AML-193 (cell line): Measurements from ENCODE around the gene PPM1E.
"Not testable (repeated sequence)": the region's sequence is repeated elsewhere in the genome, so short reads cannot be mapped to it uniquely, and the experiment has no call there.

ENCODE experiments used
- DNase-seq, 2 experiments: peaks; one replicate each; lab custom pipeline; 2025; lab: John Stamatoyannopoulos, UW

The PPM1E gene

DNA sequence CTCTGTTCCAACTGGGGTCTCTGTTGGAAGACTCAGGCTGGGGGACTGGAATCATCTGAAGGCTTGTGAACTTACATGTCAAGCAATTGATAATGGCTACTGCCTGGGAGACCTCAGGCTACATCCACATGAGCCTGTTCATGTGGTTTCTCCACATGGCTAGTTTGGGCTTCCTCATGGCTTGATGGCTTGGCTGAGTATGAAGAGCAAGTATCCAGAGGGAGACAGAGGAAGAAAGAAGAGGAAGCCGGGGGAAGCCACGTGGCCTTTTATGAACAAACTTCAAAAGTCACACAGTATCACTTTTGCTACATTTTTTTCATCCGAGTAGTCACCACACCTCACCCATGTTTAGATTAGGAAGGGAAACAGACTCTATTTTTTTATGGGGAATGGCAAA, 192.2 kb downstream of the PPM1E start:
- DNase-seq, result no peak

DNA sequence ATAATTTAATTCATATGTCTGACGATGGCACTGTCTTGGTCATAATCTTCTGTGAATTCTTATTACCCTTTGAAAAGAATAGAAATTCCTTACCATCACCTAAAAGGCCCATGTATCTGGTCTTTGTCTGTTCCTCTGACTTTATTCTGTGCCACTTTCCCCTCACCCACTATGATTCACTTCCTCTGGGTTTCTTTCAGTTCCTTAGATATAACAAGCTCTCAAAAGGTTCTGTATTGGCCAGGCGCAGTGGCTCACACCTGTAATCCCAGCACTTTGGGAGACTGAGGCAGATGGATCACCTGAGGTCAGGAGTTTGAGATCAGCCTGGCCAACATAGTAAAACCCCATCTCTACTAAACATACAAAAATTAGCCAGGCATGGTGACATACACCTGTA, 198.7 kb downstream of the PPM1E start:
- DNase-seq, result not testable (repeated sequence)

DNA sequence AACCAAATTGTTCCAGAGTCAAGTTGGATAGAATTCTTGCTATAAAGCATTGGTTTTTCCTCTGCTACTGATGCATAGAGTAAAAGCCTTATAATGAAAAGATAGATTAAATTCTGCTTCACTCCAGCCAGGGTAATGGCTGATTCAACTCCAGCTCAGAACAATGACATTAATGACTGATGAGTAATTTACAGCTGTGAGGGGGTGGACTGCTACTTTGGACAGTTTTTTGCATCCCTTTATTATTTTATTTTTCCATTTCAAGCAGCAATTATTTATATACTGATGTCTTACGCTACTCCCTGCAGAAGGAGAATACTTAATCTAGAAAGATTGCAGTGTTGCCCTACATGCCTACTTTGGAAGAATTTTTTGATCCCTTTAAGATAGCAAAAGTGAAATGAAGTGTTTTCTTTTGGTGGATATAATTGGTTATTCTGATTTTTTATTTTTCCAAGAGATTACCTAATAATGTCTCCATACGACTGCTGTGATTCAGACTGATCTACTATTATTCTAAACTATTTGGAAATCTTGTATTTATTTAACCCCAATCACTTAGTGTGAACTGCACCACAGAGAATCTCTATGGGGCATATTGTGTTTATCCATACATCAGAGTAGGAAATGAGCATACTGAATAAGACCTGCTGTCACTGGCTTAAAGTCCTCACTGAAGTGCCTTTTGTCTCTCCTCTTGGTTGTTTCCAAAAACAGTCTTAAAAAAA, 201.5 kb downstream of the PPM1E start:
- no peak for DNase-seq

DNA sequence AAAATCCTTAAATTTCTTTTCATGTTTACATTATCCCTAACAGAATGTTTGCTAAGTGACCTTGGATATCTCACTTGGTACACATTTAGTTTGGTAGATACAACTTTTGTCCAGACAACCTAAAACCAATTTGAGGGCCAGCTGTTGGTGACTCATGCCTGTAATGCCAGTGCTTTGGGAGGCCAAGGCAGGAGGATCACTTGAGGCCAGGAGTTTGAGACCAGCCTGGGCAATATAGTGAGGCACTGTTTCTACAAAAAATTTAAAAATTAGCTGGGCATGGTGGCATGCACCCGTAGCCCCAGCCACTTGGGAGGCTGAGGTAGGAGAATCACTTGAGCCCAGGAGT, 202.0 kb downstream of the PPM1E start:
- DNase-seq, result not testable (repeated sequence)

DNA sequence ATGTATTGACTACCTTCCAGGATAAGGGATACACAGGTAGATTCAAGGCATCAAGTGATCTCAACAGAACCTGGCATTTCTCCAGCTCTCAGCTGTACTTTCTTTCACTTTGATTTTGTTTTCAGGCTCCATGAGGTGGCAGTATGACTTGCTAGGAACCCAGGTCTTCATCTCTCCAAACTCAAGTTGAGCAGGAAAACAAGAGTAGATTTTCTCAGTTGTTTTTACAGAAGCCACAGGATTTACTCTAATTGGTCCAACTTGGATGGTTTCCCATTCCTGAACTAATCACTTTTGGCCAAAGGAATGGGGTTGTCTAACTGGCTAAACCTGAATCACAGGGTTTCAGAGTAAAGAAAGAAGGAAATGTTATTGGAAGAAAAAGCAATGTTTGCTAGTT, 204.4 kb downstream of the PPM1E start:
- peak; percentile 18 to 29 for DNase-seq

DNA sequence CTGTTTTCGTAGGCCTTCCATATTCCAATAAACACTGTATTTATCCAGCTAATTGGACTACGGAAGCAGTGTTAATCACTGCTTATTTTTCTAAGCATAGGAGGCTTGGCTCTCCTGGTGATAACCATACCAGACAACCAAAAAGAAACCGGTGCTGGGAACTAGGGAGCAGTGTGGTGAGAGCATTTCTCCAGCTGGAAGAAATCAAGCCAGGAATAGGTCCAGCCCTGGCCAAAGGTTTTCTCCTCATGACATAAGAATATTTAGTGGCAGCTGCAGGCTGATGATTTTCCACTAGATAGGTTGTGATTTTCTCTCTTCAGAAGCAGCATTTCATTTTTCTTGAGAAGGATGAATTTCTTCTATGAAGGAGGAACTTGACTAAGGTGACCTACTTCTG, 209.6 kb downstream of the PPM1E start:
- no peak for DNase-seq

DNA sequence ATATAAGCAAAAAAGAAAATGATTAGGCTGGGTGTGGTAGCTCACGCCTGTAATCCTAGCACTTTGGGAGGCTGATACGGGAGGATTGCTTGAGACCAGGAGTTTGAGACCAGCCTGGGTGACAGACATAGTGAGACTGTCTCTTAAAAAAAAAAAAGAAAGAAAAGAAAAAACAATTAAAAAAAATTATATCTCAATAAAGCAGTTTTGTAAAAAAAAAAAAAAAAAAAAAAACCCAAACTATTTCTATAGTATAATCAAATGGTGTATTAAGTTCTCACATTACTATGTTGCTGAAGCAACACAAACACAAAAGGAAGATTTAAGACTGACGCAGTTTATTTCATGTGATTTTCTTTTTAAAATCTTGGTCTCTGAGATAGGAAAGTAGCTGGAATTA, 210.6 kb downstream of the PPM1E start:
- DNase-seq, result no peak

DNA sequence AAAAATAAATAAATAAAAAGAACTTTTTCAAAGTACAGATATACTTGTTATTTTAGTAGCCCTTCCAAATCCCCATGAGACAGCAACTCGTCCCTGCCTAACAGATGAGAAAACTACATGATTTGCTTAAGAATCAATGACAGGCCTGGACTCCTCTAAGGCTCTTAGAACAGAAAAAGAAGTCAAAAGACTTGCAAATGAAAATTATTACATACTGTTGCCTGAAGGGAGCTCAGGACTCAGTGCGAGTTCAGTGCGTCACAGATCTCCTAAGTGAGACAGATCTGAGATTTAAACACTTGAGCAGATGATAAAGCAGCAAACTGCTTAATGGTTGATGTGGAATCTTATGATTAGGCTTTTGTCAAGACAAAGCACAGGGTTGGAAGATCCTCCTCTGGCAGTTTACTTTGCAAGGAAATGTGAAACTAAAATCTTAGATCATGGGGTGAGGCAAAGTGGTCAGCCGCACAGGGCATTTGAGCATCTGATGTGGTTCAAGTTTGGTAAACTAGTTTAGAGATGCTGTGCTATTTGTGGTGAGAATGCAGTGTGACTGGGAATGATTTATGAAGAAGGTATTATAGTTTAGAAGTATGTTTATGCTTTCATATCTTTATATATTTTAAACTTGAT, 212.9 kb downstream of the PPM1E start:
- no peak for DNase-seq

DNA sequence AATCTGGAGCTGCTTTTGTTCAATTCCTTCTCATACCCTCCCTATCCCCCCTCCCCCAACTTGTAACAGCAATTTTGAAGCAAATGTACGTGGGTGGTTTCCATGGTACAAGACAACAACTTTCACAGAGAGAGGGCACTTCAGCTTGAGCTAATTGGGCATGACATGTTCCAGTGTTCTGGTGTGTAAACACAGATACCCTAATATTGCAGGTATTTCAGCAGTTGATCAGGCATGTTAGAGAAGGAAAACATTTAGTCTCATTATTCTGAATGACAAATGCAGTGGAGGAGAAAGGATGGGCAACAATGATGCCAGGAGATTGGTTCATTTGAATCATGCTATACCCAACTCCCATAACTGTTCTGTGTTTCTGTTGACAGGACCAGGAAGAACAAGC, 213.5 kb downstream of the PPM1E start:
- DNase-seq, result no peak

DNA sequence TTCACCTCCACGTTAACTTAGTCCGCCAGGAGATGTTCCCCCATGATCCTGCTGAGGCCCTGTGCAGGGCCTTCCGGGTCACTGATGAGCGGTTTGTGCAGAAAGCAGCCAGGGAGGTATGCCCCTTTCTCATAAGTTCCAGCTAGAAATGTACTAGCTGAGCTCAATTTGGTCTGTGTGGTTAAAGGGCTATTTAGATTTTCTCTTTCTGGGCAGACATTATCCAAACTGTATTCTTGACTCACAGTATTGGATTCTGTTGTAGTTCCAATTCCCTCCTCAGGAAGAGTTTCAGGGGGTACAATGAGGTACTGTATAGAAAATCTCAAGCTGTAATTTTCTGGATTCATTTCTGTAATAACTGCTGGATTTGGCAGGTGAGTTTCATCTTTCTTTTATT, 214.0 kb downstream of the PPM1E start:
- no peak for DNase-seq

DNA sequence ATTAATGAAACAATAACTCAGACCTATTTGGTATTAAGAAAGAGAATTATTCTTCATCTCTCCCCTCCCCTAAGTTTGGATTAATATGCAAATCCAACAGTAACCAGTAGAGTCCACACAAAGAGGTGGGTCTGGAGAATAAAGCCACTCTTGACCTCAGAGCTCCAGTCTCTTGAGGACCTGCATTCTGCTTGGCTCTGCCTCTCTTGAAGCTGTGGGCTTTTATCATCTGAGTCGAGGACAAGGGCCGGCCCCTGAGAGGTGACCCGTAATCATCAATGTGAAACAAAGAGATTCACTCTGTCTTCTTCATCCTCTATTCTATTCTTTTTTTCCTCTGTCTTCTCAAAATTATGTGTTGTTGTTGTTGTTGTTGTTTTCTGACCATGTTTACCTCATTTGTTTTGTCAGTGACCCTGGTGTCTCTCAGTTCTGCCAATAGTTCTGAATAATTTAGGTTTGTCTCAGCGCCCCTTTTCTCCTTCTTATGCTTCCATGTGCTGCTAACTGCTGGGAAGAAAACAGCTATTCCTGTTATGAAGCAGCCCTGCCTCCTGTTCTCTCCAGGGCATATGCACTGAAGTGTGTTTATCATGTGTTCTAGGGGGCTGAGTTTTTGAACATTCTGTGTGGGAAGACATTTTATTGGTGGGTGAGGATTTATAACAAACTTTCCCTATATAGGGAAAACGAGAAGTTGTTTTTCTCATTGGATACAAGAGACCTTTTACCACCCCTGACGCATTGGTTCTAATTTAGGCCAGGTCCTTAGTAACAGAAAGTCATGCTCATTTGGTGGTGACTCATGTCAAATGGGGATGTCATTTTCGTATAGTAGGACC, 215.2 kb downstream of the PPM1E start:
- no peak for DNase-seq

DNA sequence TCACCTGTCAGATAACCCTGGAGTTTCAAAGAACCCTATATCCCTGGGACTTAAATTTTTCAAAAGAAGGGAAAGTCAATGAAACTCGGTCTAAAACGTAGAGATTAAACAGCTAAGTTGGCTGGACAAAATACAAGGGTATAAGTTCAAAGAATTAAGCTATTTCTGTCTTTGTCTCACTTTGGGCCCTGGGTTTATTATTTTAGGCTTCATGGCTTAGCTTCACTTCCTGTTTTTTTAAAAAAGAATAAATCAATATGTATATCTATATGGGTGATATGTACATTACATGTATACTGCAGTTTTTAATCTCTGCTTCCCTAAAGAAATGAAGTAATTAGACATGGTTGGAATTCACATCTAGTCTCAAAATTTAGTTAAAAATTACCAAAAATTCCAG, 218.7 kb downstream of the PPM1E start:
- DNase-seq, result no peak

DNA sequence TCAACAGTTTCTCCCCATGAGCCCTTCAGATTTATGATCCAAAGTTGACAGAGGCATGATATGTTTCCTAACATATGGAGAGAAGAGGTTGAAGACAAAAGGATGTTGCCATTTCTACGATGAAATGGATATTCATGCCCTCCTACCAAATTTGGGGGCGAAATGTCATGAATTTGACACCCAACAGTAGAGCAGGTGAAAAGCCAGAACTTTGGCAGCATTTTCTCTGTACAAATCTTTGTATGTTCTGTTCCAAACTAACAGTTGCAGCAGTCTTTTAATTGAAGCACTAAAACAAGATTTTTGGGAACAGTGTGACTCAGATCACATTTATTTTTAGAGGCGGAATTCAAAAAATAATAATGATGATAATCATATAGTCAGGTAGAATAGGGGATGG, 220.9 kb downstream of the PPM1E start:
- DNase-seq, result no peak

DNA sequence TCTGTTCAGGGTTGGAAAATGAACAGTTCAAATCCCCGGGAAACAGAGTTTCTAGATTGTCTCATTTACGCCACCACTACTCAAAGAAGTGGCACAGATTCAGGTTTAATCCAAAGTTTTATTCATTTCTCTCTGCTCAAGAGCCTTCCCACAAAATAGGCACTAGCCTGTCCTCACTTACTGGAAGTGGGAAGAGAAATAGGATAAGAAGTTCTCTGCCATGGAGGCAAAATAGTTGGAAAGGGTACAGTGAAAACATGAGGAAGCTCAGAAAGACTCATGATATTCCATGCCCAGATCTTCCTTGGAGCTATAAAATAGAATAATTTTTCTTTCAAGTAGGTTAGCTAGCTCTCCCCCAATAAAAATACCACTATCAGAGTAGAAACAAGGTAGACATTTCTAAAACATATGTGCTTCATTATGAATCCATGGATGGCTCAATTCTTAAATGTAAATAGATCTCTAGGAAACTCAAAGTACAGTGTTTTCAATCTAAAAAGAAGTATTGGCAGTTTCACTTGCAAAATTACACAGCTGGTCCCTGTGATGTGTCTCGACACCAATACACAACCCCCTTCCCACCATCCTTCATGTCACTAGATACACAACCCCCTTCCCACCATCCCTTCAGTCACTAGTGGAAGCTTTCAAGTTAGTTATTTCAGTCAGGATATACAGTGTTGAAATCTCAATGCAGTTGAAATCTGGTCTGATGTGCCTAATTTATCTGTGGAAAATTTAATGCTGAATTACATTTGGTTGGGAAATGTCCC, 225.2 kb downstream of the PPM1E start:
- no peak for DNase-seq

DNA sequence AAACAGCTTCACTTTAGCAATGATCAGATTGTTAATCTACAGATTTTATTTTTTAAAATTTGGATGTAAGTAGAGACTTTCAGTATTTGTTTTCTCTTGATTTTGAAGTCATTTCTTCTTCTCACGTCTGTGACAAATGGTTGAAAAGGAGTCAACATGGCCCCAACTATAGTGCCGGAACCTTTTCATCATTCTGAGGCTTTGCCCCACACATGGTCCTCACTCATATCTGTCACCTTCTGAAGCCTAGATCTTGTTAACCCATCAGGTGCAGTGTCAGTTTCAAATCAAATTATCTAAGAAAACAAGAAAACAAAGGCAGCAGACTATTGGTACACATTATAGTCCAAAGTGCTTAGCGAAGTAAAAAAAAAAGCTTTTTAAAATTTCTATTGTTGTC, 227.0 kb downstream of the PPM1E start:
- no peak for DNase-seq

DNA sequence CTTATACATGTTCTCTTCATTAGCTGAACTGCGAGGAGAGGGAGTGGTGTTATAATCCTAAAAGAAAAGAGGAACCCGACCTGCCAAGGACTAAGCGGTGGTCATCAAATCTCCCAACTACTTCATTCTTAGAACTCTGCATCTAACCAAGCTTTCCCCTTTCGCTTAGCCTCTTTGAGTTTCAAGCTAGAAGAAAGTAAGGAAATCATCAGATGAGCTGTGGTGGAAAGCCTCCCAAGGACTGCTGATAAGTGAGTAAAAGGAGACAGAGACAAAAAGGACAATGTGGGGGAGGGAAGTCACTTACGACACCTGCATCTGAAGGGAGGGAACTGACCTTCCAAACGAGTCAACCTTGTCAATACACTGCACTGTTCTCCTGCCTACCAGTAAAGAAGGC, 229.7 kb downstream of the PPM1E start:
- no peak for DNase-seq

DNA sequence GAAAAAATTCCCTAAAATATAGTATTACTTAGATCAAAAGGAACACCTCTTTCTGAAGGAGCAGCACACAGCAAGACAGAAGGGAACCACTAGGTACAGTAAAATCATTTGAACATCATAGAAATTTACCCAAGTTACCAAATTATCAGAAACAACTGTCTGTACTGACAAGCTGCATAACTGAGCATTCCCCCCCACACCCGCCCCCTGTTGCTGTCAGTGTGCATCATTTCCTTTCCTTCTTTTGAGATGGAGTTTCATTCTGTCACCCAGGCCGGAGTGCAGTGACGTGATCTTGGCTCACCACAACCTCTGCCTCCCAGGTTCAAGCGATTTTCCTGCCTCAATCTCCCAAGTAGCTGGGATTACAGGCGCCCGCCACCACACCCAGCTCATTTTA, 230.3 kb downstream of the PPM1E start:
- no peak for DNase-seq

DNA sequence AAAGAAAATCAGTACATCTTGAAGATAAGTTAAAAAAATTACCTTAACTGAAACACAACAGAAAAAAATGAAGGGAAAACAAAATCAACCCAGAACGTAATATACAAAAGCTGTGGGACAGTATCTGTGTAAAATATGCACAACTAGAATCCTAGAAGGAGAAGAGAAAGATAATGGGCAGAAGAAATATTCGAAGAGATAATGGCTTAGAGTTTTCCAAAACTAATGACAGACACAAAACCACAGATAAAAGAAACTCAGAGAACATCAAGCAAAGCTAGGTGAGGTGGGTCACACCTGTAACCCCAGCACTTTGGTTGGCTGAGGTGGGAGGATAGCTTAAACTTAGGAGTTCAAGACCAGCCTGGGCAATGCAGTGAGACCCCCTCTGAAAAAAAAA, 234.0 kb downstream of the PPM1E start:
- DNase-seq, result no peak

DNA sequence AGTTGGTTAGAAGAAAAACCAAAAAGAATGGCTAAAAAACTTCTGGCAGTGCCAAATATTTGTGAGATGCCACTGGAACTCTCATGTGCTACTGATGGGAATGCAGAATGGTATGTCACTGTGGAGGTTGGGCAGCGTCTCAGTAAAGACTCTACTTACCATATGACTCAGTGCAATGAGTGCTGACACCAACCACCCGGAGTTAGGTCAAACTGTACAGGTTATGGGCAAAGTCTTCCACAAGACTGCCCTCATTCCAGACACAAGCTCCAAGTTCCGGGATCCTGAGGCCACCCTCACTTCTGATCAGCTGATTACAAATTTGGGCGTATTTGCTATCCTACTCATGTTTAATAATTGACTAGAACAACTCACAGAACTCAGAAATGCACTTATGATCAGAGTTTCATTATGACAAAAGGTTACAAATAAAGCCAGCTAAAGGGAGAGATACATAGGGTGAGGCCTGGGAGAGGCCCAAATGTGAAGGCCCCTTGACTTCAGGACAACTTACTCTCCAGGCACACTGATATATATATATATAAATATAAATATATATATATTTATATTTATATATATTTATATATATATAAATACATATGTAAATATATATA, 236.2 kb downstream of the PPM1E start:
- DNase-seq, result no peak

DNA sequence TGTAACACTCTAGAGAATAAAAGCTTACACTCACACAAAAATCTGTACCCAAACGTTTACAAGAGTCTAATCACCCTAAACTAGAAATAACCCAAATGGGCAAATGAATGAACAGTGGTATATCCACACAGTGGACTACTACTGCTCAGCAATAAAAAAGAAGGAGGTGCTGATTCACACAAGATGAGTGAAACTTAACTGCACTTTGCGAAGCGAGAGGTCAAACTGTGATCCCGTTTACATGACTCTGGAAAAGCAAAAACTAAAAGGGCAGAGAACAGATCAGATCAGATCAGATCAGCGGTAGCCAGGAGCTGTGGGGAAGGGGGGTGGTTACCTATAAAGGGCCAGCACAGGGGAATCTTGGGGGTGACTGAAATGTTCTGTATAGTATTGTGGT, 237.7 kb downstream of the PPM1E start:
- no peak for DNase-seq

DNA sequence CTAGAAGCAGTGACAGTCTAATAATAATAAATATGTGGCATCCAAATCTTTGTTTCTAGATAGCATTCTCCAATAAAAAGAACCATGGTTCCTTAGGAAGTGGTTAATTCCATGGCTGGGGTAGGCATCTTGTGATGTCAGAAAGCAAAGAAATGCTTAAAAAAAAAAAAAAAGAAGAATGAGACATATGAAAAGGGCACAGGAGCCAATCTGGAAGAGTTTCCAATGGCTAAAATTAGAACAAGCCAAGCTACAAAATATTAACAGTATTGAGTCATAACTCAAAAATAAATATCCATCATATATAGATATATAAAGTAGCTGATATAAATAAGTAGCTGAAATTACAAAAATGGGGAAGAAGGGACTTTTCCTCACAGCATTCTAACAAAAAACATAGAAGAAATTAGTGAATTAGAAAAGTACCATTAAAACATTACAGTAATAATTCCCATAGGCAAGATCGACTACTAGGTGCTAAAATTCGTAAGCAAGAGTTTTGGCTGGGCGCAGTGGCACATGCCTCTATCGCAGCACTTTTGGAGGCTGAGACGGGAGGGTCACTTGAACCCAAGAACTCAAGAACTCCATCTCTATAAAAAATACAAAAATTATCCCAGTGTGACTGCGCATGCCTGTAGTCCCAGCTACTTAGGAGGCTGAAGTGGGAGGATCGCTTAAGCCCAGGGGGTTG, 239.7 kb downstream of the PPM1E start:
- no peak for DNase-seq
